ENCODE measurements around the gene SND1.

DNA sequence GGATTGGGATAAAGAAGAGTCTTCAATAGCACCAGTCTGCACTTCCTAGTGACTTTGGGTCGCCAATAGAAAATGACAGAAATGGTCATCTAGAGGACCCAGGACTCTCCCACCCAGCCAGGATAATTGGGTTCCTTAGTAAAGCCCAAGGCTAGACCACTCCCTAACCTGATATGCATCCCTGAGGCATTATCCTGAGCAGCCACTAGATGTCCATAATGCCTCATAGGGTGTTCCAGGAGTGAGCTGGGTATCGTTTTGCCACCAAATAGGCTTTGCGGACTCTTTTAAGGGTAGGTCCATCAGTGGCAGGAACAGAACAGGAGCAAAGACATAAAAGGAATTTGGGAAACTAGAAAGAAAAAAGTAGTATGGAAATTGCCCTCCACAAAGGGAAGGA lies 383.7 kb downstream of the SND1 start:
- TF ChIP-seq EZH2 (IDR thresholded peaks at IDR 0.05; ENCODE audit: borderline replicate concordance, low read length) (no peak), CTCF (conservative IDR thresholded peaks at IDR 0.05 in 1 of 2, IDR thresholded peaks at IDR 0.05 in 1 of 2; ENCODE audit: extremely low read depth in 1 of 2, insufficient read depth in 1 of 2, low read depth in 1 of 2, low read length in 2 of 2) (peak; percentile 30 to 39)

Data from mammary epithelial cell (primary cell).